Measurements from ENCODE around the gene SRRM4.

- TF ChIP-seq CTCF (IDR thresholded peaks at IDR 0.05; ENCODE audit: low read depth, low read length, poor library complexity, severe bottlenecking) = no peak
- no peak for TF ChIP-seq EZH2phosphoT487 (IDR thresholded peaks at IDR 0.05; ENCODE audit: borderline replicate concordance, low read length)
These were observed 223.4 kb downstream of the SRRM4 start for GRCh38 chr12:119204671-119205285.

Measured in DOHH2 (cell line).